Measurements from ENCODE around the gene SLC35A2.

SLC35A2 gene

GRCh38 chrX:48909703-48910294 lies 1.6 kb downstream of the SLC35A2 start:
- no peak overlapping the region for H3K4me3 ChIP-seq (ENCODE audit: low read length)
- DNase-seq (ENCODE audit: low read depth), result no peak
- TF ChIP-seq CTCF (IDR thresholded peaks at IDR 0.05; ENCODE audit: insufficient read depth, low read depth, low read length, missing control alignments), result no peak

GRCh38 chrX:48908600-48908999 lies 2.8 kb downstream of the SLC35A2 start:
- no peak for DNase-seq (ENCODE audit: low read depth)
- TF ChIP-seq CTCF (IDR thresholded peaks at IDR 0.05; ENCODE audit: insufficient read depth, low read depth, low read length, missing control alignments), result no peak
- H3K4me3 ChIP-seq (ENCODE audit: low read length), result no peak overlapping the region

GRCh38 chrX:48905090-48905790 lies 6.2 kb downstream of the SLC35A2 start:
- no peak overlapping the region for H3K4me3 ChIP-seq (ENCODE audit: low read length)
- DNase-seq (ENCODE audit: low read depth), result no peak
- TF ChIP-seq CTCF (IDR thresholded peaks at IDR 0.05; ENCODE audit: insufficient read depth, low read depth, low read length, missing control alignments), result no peak

- DNase-seq (ENCODE audit: low read depth), result no peak
- no peak overlapping the region for H3K4me3 ChIP-seq (ENCODE audit: low read length)
- TF ChIP-seq CTCF (IDR thresholded peaks at IDR 0.05; ENCODE audit: insufficient read depth, low read depth, low read length, missing control alignments), result no peak
These were observed 6.8 kb downstream of the SLC35A2 start for GRCh38 chrX:48904626-48905025.

GRCh38 chrX:48904180-48904579 lies 7.3 kb downstream of the SLC35A2 start:
- DNase-seq (ENCODE audit: low read depth), result no peak
- no peak overlapping the region for H3K4me3 ChIP-seq (ENCODE audit: low read length)
- TF ChIP-seq CTCF (IDR thresholded peaks at IDR 0.05; ENCODE audit: insufficient read depth, low read depth, low read length, missing control alignments), result no peak

- DNase-seq (ENCODE audit: low read depth), result no peak
- H3K4me3 ChIP-seq (ENCODE audit: low read length), result no peak overlapping the region
- no peak for TF ChIP-seq CTCF (IDR thresholded peaks at IDR 0.05; ENCODE audit: insufficient read depth, low read depth, low read length, missing control alignments)
These were observed 8.2 kb downstream of the SLC35A2 start for GRCh38 chrX:48903290-48903689.

- no peak overlapping the region for H3K4me3 ChIP-seq (ENCODE audit: low read length)
- DNase-seq (ENCODE audit: low read depth), result no peak
- TF ChIP-seq CTCF (IDR thresholded peaks at IDR 0.05; ENCODE audit: insufficient read depth, low read depth, low read length, missing control alignments), result no peak
These were observed 8.7 kb downstream of the SLC35A2 start for GRCh38 chrX:48902776-48903175.
